Naive thymus-derived CD4-positive, alpha-beta T cell (primary cell): ENCODE data around the gene AEBP1. TPM values are rescaled to one million over a fixed set of nuclear protein-coding genes. Genes with fewer than 3 reads are reported as not detected.

Experiments used
- ATAC-seq: fragments of 150-1000 bp; cut with Tn5 transposase; 2 replicates; pipeline ENCODE4 v1.10.0; 2021; ENCODE audit warnings: mild to moderate bottlenecking, moderate library complexity
- CTCF ChIA-PET: fragments of 350-600 bp; sonication (Branson Sonifier 250); formaldehyde crosslinking; loops from one replicate; lab custom pipeline; 2021; ENCODE audit warnings: antibody characterized with exemption; lab: Charles Lee
- POLR2A ChIA-PET: fragments of 350-600 bp; sonication (Branson Sonifier 250); formaldehyde crosslinking; loops from one replicate; lab custom pipeline; 2021; ENCODE audit warnings: antibody characterized with exemption, inconsistent platforms; lab: Charles Lee
- DNase-seq, 9 donors: peaks; one replicate each; pipeline versions ENCODE4 v3.0.0 to v3.0.0-alpha.2; 2020 to 2022; ENCODE audit warnings: mixed read lengths in 1 of 9
- H3K27ac ChIP-seq: one replicate; pipeline ENCODE4 v1.7.0; 2013; ENCODE audit warnings: mild to moderate bottlenecking, low read depth, low read length, moderate library complexity
- H3K27me3 ChIP-seq, 2 donors: one replicate each; pipeline ENCODE4 v1.7.0; 2013; ENCODE audit warnings: low read length in 2 of 2, mild to moderate bottlenecking in 2 of 2, moderate library complexity in 2 of 2; ENCODE audit not compliant: control insufficient read depth in 2 of 2, insufficient read depth in 2 of 2
- H3K36me3 ChIP-seq, 3 experiments: 1 replicate in 2 of 3; 2 replicates in 1 of 3; pipeline ENCODE4 v1.7.0; 2013; ENCODE audit warnings: low read length in 3 of 3, mild to moderate bottlenecking in 3 of 3, moderate library complexity in 1 of 3; ENCODE audit not compliant: insufficient read depth in 3 of 3, control insufficient read depth in 2 of 3
- H3K4me1 ChIP-seq, 2 donors: one replicate each; pipeline ENCODE4 v1.7.0; 2013; ENCODE audit warnings: low read length in 2 of 2, mild to moderate bottlenecking in 2 of 2, moderate library complexity in 1 of 2; ENCODE audit not compliant: control insufficient read depth in 2 of 2, insufficient read depth in 2 of 2
- H3K4me3 ChIP-seq: 2 replicates; pipeline ENCODE4 v1.7.0; 2013; ENCODE audit warnings: mild to moderate bottlenecking, low read length
- H3K9me3 ChIP-seq, 3 experiments: 1 replicate in 2 of 3; 2 replicates in 1 of 3; pipeline ENCODE4 v1.7.0; 2013; ENCODE audit warnings: low read length in 3 of 3; ENCODE audit not compliant: control insufficient read depth in 2 of 3
- H3K27ac Mint-ChIP-seq, 9 donors: one replicate each; pipeline ENCODE4 v1.8.0; 2020 to 2022; ENCODE audit warnings: mixed read lengths in 9 of 9, mild to moderate bottlenecking in 8 of 9, moderate library complexity in 5 of 9, inconsistent platforms in 2 of 9
- H3K27me3 Mint-ChIP-seq, 5 donors: one replicate each; pipeline ENCODE4 v1.8.0; 2021 to 2022; ENCODE audit warnings: mixed read lengths in 5 of 5, mild to moderate bottlenecking in 1 of 5
- H3K36me3 Mint-ChIP-seq, 5 donors: one replicate each; pipeline ENCODE4 v1.8.0; 2020 to 2022; ENCODE audit warnings: mixed read lengths in 5 of 5, mild to moderate bottlenecking in 3 of 5, inconsistent platforms in 1 of 5
- H3K4me1 Mint-ChIP-seq, 7 donors: one replicate each; pipeline ENCODE4 v1.8.0; 2020 to 2022; ENCODE audit warnings: mixed read lengths in 7 of 7, mild to moderate bottlenecking in 3 of 7, inconsistent platforms in 1 of 7
- H3K4me3 Mint-ChIP-seq, 10 donors: one replicate each; pipeline ENCODE4 v1.8.0; 2020 to 2022; ENCODE audit warnings: mild to moderate bottlenecking in 10 of 10, mixed read lengths in 10 of 10, moderate library complexity in 6 of 10, inconsistent platforms in 2 of 10
- H3K9me3 Mint-ChIP-seq, 11 donors: one replicate each; pipeline ENCODE4 v1.8.0; 2020 to 2022; ENCODE audit warnings: mixed read lengths in 11 of 11, mild to moderate bottlenecking in 4 of 11, inconsistent platforms in 1 of 11, moderate library complexity in 1 of 11
- intact Hi-C, 2 donors: fragments of 100-400 bp; cut with micrococcal nuclease; formaldehyde crosslinking; loops; one replicate each; pipeline ENCODE4 v1.15.1; 2023
- polyA plus RNA-seq, 2 donors: library from polyadenylated mRNA; unstranded; fragments of 300-500 nt; fragmentation: Illumina TruSeq; gene quantifications; one replicate each; pipeline ENCODE4 v1.2.3, GENCODE V29; 2021
- total RNA-seq, 6 experiments: library from RNA in 5 of 6; stranded (reverse) in 5 of 6; gene quantifications; 1 replicate in 5 of 6; 2 replicates in 1 of 6; pipeline ENCODE4 v1.2.3 and lab custom pipeline; 2021 to 2026

The AEBP1 gene
- total and polyA plus RNA-seq, 7 experiments from 2014 or later, result 3.0 to 33.1 (median 13.5) TPM

GRCh38 chr7:44080686-44081265 is 23.4 kb upstream of the AEBP1 start:
- intact Hi-C loops, result loop anchor here (1.0 to 10.0 kb wide), 7 partner anchors 8 to 1034 kb away; partner anchors contain the start of genes TBRG4 (in 2 of the 2), MRPS24 (in 1 of the 2), MYO1G (in 1 of the 2) and PPIA (in 1 of the 2)
- H3K36me3 Mint-ChIP-seq, result peaks cover 5 to 21% (median 13%) of the 10 kb centered on the region in 5 donors
- ChIA-PET CTCF (interaction anchor here (0.6 to 1.3 kb wide), 5 partner anchors 8 to 393 kb away, joined by 3 to 7 read pairs (median 3); no protein-coding TSS in a partner anchor), POLR2A (interaction anchor here (0.6 to 4.3 kb wide), 16 partner anchors 8 to 759 kb away, joined by 3 to 53 read pairs (median 4); partner anchors contain the start of genes DBNL, NUDCD3, PGAM2 and POLD2)
- no peaks in the 10 kb centered on the region for H3K9me3 ChIP-seq
- peaks cover 0 to 4% (median 0%) of the 10 kb centered on the region in 5 donors for H3K27me3 Mint-ChIP-seq
- peak overlapping the region; percentile 79 to 91 (median 86) for H3K4me3 Mint-ChIP-seq
- peaks cover 15 to 16% of the 10 kb centered on the region in 2 donors for H3K4me1 ChIP-seq
- H3K27ac ChIP-seq, result peak overlapping the region; percentile 90
- peak overlapping the region; percentile 77 for H3K4me3 ChIP-seq
- H3K27ac Mint-ChIP-seq, result peak overlapping the region; percentile 67 to 95 (median 90)
- H3K4me1 Mint-ChIP-seq, result peaks cover 14 to 34% (median 20%) of the 10 kb centered on the region in 7 donors
- no peaks in the 10 kb centered on the region for H3K9me3 Mint-ChIP-seq
- H3K36me3 ChIP-seq, result peaks cover 15 to 49% (median 23%) of the 10 kb centered on the region in 3 experiments
- ATAC-seq (no peak), DNase-seq (no peak)
- no peaks in the 10 kb centered on the region for H3K27me3 ChIP-seq

- peak in 6 of 9 donors; percentile 27 to 52 (median 44) for DNase-seq
- ATAC-seq, result no peak
- Histone ChIP-seq H3K27ac (peak overlapping the region; percentile 90), H3K27me3 (no peaks in the 10 kb centered on the region), H3K4me1 (peaks cover 15 to 16% of the 10 kb centered on the region in 2 donors), H3K4me3 (peak overlapping the region; percentile 77), H3K36me3 (peaks cover 15 to 44% (median 20%) of the 10 kb centered on the region in 3 experiments), H3K9me3 (no peaks in the 10 kb centered on the region)
- CTCF ChIA-PET, result interaction anchor here (0.7 to 1.3 kb wide), 4 partner anchors 9 to 393 kb away, joined by 3 to 7 read pairs (median 4); no protein-coding TSS in a partner anchor
- Mint-ChIP-seq H3K27ac (peak overlapping the region; percentile 67 to 95 (median 90)), H3K4me3 (peak overlapping the region; percentile 79 to 91 (median 86)), H3K36me3 (peaks cover 5 to 21% (median 13%) of the 10 kb centered on the region in 5 donors), H3K27me3 (peaks cover 0 to 4% (median 0%) of the 10 kb centered on the region in 5 donors), H3K4me1 (peaks cover 14 to 34% (median 20%) of the 10 kb centered on the region in 7 donors), H3K9me3 (no peaks in the 10 kb centered on the region)
- intact Hi-C loops, result loop anchor here (1.0 to 10.0 kb wide), 7 partner anchors 9 to 1033 kb away; partner anchors contain the start of genes TBRG4 (in 2 of the 2), MRPS24 (in 1 of the 2), MYO1G (in 1 of the 2) and PPIA (in 1 of the 2)
- POLR2A ChIA-PET, result interaction anchor here (0.6 to 4.3 kb wide), 20 partner anchors 9 to 1166 kb away, joined by 3 to 53 read pairs (median 3); partner anchors contain the start of genes DBNL, MRPS24, NUDCD3 and PGAM2
Measured at GRCh38 chr7:44081266-44081748, 22.8 kb upstream of the AEBP1 start.

- H3K4me1 Mint-ChIP-seq, result peaks cover 11 to 30% (median 18%) of the 10 kb centered on the region in 7 donors
Measured at GRCh38 chr7:44082541-44083207, 21.5 kb upstream of the AEBP1 start.

GRCh38 chr7:44083796-44084195 is 20.3 kb upstream of the AEBP1 start:
- ChIA-PET POLR2A (interaction anchor here (0.6 kb wide), 1 partner anchor 34 kb away, joined by 3 read pairs; no protein-coding TSS in a partner anchor), CTCF (interaction anchor here (0.8 kb wide), 1 partner anchor 9 kb away, joined by 3 read pairs; no protein-coding TSS in a partner anchor)
- no peak overlapping the region for H3K4me3 ChIP-seq
- intact Hi-C loops, result loop anchor here (2.0 to 10.0 kb wide), 10 partner anchors 21 to 1031 kb away; partner anchors contain the start of genes TBRG4 (in 2 of the 2), AEBP1 (in 1 of the 2), MRPS24 (in 1 of the 2) and MYO1G (in 1 of the 2)
- no peaks in the 10 kb centered on the region for H3K27me3 ChIP-seq
- Mint-ChIP-seq H3K27ac (peak overlapping the region in 8 of 9 donors; percentile 34 to 83 (median 68)), H3K4me3 (peak overlapping the region; percentile 61 to 89 (median 74)), H3K9me3 (peaks cover 0 to 3% (median 0%) of the 10 kb centered on the region in 11 donors), H3K27me3 (peaks cover 0 to 4% (median 0%) of the 10 kb centered on the region in 5 donors), H3K36me3 (peaks cover 0 to 7% (median 5%) of the 10 kb centered on the region in 5 donors), H3K4me1 (peaks cover 7 to 22% (median 14%) of the 10 kb centered on the region in 7 donors)
- H3K9me3 ChIP-seq, result no peaks in the 10 kb centered on the region
- peaks cover 4 to 19% (median 4%) of the 10 kb centered on the region in 3 experiments for H3K36me3 ChIP-seq
- DNase-seq, result peak in 1 of 9 donors; percentile 20
- H3K27ac ChIP-seq, result no peak overlapping the region
- H3K4me1 ChIP-seq, result peaks cover 15 to 16% of the 10 kb centered on the region in 2 donors
- ATAC-seq, result no peak

More at GRCh38 chr7:44082541-44083207, 21.5 kb upstream of the AEBP1 start:
- Histone ChIP-seq H3K4me1 (peaks cover 15 to 16% of the 10 kb centered on the region in 2 donors), H3K4me3 (peak overlapping the region; percentile 59), H3K36me3 (peaks cover 12 to 30% (median 15%) of the 10 kb centered on the region in 3 experiments), H3K27ac (peak overlapping the region; percentile 92), H3K9me3 (no peaks in the 10 kb centered on the region), H3K27me3 (no peaks in the 10 kb centered on the region)
- DNase-seq (peak; percentile 88 to 99 (median 98)), ATAC-seq (peak; percentile 96)
- intact Hi-C loops, result loop anchor here (1.0 to 10.0 kb wide), 22 partner anchors 17 to 1032 kb away; partner anchors contain the start of genes DBNL (in 2 of the 2), NUDCD3 (in 2 of the 2), POLD2 (in 2 of the 2) and PPIA (in 2 of the 2)
- H3K9me3 Mint-ChIP-seq, result peaks cover 0 to 3% (median 0%) of the 10 kb centered on the region in 11 donors
- POLR2A ChIA-PET, result no interaction called here
- peaks cover 4 to 13% (median 10%) of the 10 kb centered on the region in 5 donors for H3K36me3 Mint-ChIP-seq
- peaks cover 0 to 4% (median 0%) of the 10 kb centered on the region in 5 donors for H3K27me3 Mint-ChIP-seq
- peak overlapping the region; percentile 44 to 95 (median 80) for H3K27ac Mint-ChIP-seq
- CTCF ChIA-PET, result no interaction called here
- peak overlapping the region; percentile 79 to 91 (median 87) for H3K4me3 Mint-ChIP-seq

GRCh38 chr7:44084701-44085100 is 19.4 kb upstream of the AEBP1 start:
- Mint-ChIP-seq H3K4me3 (peak overlapping the region in 2 of 10 donors; percentile 29 to 75), H3K36me3 (peaks cover 0 to 7% (median 5%) of the 10 kb centered on the region in 5 donors), H3K27me3 (peaks cover 0 to 4% (median 0%) of the 10 kb centered on the region in 5 donors), H3K9me3 (peaks cover 0 to 3% (median 0%) of the 10 kb centered on the region in 11 donors), H3K27ac (peak overlapping the region in 3 of 9 donors; percentile 58 to 83 (median 72)), H3K4me1 (peaks cover 7 to 22% (median 14%) of the 10 kb centered on the region in 7 donors)
- Histone ChIP-seq H3K27me3 (no peaks in the 10 kb centered on the region), H3K27ac (no peak overlapping the region), H3K4me1 (peaks cover 15 to 16% of the 10 kb centered on the region in 2 donors), H3K4me3 (no peak overlapping the region), H3K9me3 (no peaks in the 10 kb centered on the region), H3K36me3 (peaks cover 0 to 10% (median 0%) of the 10 kb centered on the region in 3 experiments)
- no peak for ATAC-seq
- ChIA-PET POLR2A (interaction anchor here (1.0 kb wide), 1 partner anchor 9 kb away, joined by 3 read pairs; no protein-coding TSS in a partner anchor), CTCF (interaction anchor here (0.6 to 0.8 kb wide), 2 partner anchors 8 to 527 kb away, joined by 3 read pairs; no protein-coding TSS in a partner anchor)
- intact Hi-C loops, result loop anchor here (5.0 to 10.0 kb wide), 6 partner anchors 217 to 1030 kb away; partner anchors contain the start of genes TBRG4 (in 2 of the 2), MRPS24 (in 1 of the 2), MYO1G (in 1 of the 2) and PPIA (in 1 of the 2)
- no peak for DNase-seq
